ENCODE measurements around the gene PRR16.
"Not testable (repeated sequence)": the region's sequence is repeated elsewhere in the genome, so short reads cannot be mapped to it uniquely, and the experiment has no call there.

Gene PRR16

DNA sequence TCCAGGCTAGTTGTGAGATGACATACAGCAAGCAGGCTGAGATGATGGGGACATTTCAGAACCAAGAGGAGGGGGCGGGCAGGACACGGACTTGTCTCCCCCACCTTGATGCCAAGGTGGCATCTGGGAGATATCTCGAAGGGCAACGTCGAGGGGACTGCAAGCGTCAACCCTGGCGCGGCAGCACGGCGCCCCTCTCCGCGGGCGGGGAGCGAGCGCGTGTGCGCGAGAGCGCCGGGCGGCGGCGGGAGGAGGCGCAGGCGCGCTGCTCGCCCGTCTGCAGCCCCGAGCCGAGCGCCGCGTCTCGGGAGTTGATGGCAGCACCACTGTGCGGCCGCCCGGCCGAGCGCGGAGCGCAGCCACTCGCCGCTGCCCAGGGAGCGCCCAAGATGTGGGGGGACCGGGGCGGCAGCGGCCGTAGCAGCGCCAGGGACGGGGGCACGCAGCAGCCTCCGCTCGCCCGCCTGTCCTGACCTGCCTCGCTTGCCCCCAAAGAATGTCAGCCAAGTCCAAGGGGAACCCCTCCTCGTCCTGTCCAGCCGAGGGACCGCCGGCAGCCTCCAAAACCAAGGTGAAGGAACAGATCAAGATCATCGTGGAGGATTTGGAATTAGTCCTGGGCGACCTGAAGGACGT lies at the start of gene PRR16:
Gene PRR16 (plus strand): TSS at position 310 of the 636 bp plus-strand sequence.
- Mint-ChIP-seq H3K36me3 (ENCODE audit: low read depth) (no peaks in the 10 kb centered on the region), H3K9me3 (no peaks in the 10 kb centered on the region), H3K27me3 (peaks cover 35% of the 10 kb centered on the region), H3K4me3 (peak within 1 kb of the TSS; percentile 70), H3K4me1 (peaks cover 8% of the 10 kb centered on the region), H3K27ac (no peak within 1 kb of the TSS)
- DNase-seq (peak; percentile 23), ATAC-seq (peak; percentile 80)

DNA sequence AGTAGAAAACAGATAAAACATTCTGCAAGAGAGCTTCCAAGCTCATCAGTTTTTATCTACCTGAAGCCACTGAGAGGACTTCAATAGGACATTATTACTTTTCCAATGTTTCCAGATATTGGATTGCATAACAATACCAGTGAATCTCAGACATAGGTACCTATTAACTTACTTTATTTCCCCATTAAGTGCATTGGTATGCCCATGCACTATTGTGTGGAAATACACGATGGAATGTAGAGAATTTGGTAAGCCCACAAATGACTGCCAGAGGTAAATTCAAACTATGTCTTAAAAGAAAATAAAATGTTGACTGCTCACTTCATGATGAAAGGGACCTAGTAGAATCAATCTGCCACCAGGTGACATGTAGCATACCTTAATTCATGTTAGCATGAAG lies 48.1 kb upstream of the PRR16 start:
- Mint-ChIP-seq H3K36me3 (ENCODE audit: low read depth) (no peaks in the 10 kb centered on the region), H3K27me3 (no peaks in the 10 kb centered on the region)
- DNase-seq, result no peak

GRCh38 chr5:120419127-120419526 lies 45.0 kb upstream of the PRR16 start:
- no peak overlapping the region for H3K27ac Mint-ChIP-seq
- ATAC-seq (no peak), DNase-seq (no peak)
- no peaks in the 10 kb centered on the region for H3K27me3 Mint-ChIP-seq
- H3K9me3 Mint-ChIP-seq, result no peaks in the 10 kb centered on the region
- H3K4me3 Mint-ChIP-seq, result no peak overlapping the region
- H3K36me3 Mint-ChIP-seq (ENCODE audit: low read depth), result no peaks in the 10 kb centered on the region
- H3K4me1 Mint-ChIP-seq, result no peaks in the 10 kb centered on the region

More for the DNA sequence above, 48.1 kb upstream of the PRR16 start:
- Mint-ChIP-seq H3K4me3 (no peak overlapping the region), H3K9me3 (no peaks in the 10 kb centered on the region), H3K4me1 (no peaks in the 10 kb centered on the region), H3K27ac (no peak overlapping the region)
- no peak for ATAC-seq

DNA sequence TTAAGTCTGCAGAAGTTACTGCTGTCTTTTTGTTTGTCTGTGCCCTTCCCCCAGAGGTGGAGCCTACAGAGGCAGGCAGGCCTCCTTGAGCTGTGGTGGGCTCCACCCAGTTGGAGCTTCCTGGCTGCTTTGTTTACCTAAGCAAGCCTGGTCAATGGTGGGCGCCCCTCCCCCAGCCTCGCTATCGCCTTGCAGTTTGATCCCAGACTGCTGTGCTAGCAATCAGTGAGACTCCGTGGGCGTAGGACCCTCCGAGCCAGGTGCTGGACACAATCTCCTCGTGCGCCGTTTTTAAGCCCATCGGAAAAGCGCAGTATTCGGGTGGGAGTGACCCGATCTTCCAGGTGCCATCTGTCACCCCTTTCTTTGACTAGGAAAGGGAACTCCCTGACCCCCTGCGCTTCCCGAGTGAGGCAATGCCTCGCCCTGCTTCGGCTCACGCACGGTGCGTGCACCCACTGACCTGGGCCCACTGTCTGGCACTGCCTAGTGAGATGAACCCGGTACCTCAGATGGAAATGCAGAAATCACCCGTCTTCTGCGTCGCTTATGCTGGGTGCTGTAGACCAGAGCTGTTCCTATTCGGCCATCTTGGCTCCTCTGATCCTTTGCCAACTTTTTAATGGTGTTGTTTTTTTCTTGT lies 37.3 kb upstream of the PRR16 start:
- H3K27me3 Mint-ChIP-seq; ATAC-seq; H3K4me1 Mint-ChIP-seq; H3K4me3 Mint-ChIP-seq; H3K27ac Mint-ChIP-seq; H3K36me3 Mint-ChIP-seq (ENCODE audit: low read depth); DNase-seq: not testable (repeated sequence)
- H3K9me3 Mint-ChIP-seq, result peaks cover 22% of the 10 kb centered on the region

GRCh38 chr5:120430572-120430971 lies 33.5 kb upstream of the PRR16 start:
- no peak for ATAC-seq
- no peak for DNase-seq
- Mint-ChIP-seq H3K27me3 (no peaks in the 10 kb centered on the region), H3K4me3 (no peak overlapping the region), H3K27ac (no peak overlapping the region), H3K4me1 (no peaks in the 10 kb centered on the region), H3K9me3 (peaks cover 22% of the 10 kb centered on the region), H3K36me3 (ENCODE audit: low read depth) (no peaks in the 10 kb centered on the region)

GRCh38 chr5:120432861-120433260 lies 31.2 kb upstream of the PRR16 start:
- H3K4me1 Mint-ChIP-seq, result no peaks in the 10 kb centered on the region
- H3K36me3 Mint-ChIP-seq (ENCODE audit: low read depth), result no peaks in the 10 kb centered on the region
- ATAC-seq (no peak), DNase-seq (no peak)
- H3K4me3 Mint-ChIP-seq, result no peak overlapping the region
- H3K27me3 Mint-ChIP-seq, result no peaks in the 10 kb centered on the region
- no peak overlapping the region for H3K27ac Mint-ChIP-seq
- peaks cover 16% of the 10 kb centered on the region for H3K9me3 Mint-ChIP-seq

- ATAC-seq, result no peak
- Mint-ChIP-seq H3K4me1 (no peaks in the 10 kb centered on the region), H3K27me3 (no peaks in the 10 kb centered on the region), H3K9me3 (peaks cover 7% of the 10 kb centered on the region), H3K4me3 (no peak overlapping the region), H3K27ac (no peak overlapping the region), H3K36me3 (ENCODE audit: low read depth) (no peaks in the 10 kb centered on the region)
- DNase-seq, result no peak
Observed at GRCh38 chr5:120435129-120435528, 29.0 kb upstream of the PRR16 start.

GRCh38 chr5:120436996-120437395 lies 27.1 kb upstream of the PRR16 start:
- Mint-ChIP-seq H3K4me1 (no peaks in the 10 kb centered on the region), H3K36me3 (ENCODE audit: low read depth) (no peaks in the 10 kb centered on the region), H3K27ac (no peak overlapping the region), H3K27me3 (no peaks in the 10 kb centered on the region), H3K4me3 (no peak overlapping the region), H3K9me3 (no peaks in the 10 kb centered on the region)
- ATAC-seq, result no peak
- DNase-seq, result no peak

GRCh38 chr5:120442694-120443093 lies 21.4 kb upstream of the PRR16 start:
- no peak for DNase-seq
- Mint-ChIP-seq H3K4me3 (no peak overlapping the region), H3K36me3 (ENCODE audit: low read depth) (no peaks in the 10 kb centered on the region), H3K9me3 (no peaks in the 10 kb centered on the region), H3K27ac (no peak overlapping the region), H3K27me3 (no peaks in the 10 kb centered on the region), H3K4me1 (no peaks in the 10 kb centered on the region)
- no peak for ATAC-seq

GRCh38 chr5:120443607-120444006 lies 20.5 kb upstream of the PRR16 start:
- H3K4me3 Mint-ChIP-seq, result no peak overlapping the region
- no peaks in the 10 kb centered on the region for H3K9me3 Mint-ChIP-seq
- no peaks in the 10 kb centered on the region for H3K4me1 Mint-ChIP-seq
- DNase-seq, result no peak
- H3K27me3 Mint-ChIP-seq, result no peaks in the 10 kb centered on the region
- H3K27ac Mint-ChIP-seq, result no peak overlapping the region
- no peaks in the 10 kb centered on the region for H3K36me3 Mint-ChIP-seq (ENCODE audit: low read depth)
- no peak for ATAC-seq

DNA sequence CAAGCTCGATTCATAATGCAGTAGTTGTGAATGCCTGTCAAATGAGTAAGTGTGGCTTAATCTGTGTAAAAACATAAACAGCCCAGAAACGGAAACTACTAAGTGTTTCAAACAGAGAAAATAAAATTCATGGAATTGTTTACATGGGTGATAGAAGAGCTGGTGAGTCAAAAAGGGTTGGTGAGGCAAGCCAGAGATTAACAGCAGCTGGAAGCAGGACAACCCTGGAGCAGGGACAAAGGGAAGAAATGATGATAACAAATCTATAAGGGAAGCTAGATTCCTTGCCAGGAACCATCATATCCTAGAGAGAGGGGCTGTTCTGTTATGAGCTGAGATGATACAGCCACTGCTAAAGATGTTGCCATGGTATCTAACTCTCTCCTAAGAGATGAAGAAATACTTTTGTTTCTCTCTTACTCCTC lies 18.0 kb upstream of the PRR16 start:
- Mint-ChIP-seq H3K36me3 (ENCODE audit: low read depth) (no peaks in the 10 kb centered on the region), H3K9me3 (no peaks in the 10 kb centered on the region), H3K4me1 (no peaks in the 10 kb centered on the region), H3K27ac (no peak overlapping the region), H3K4me3 (no peak overlapping the region), H3K27me3 (peaks cover 2% of the 10 kb centered on the region)
- no peak for ATAC-seq
- no peak for DNase-seq

- Mint-ChIP-seq H3K4me3 (no peak overlapping the region), H3K27ac (no peak overlapping the region), H3K36me3 (ENCODE audit: low read depth) (no peaks in the 10 kb centered on the region), H3K27me3 (peaks cover 2% of the 10 kb centered on the region), H3K9me3 (no peaks in the 10 kb centered on the region), H3K4me1 (no peaks in the 10 kb centered on the region)
- ATAC-seq (no peak), DNase-seq (no peak)
Observed at GRCh38 chr5:120446901-120447300, 17.2 kb upstream of the PRR16 start.

- H3K36me3 Mint-ChIP-seq (ENCODE audit: low read depth), result no peaks in the 10 kb centered on the region
- H3K4me3 Mint-ChIP-seq, result no peak overlapping the region
- no peak for ATAC-seq
- H3K9me3 Mint-ChIP-seq, result no peaks in the 10 kb centered on the region
- no peak overlapping the region for H3K27ac Mint-ChIP-seq
- peaks cover 2% of the 10 kb centered on the region for H3K27me3 Mint-ChIP-seq
- H3K4me1 Mint-ChIP-seq, result no peaks in the 10 kb centered on the region
- no peak for DNase-seq
Observed at GRCh38 chr5:120447706-120448239, 16.3 kb upstream of the PRR16 start.

GRCh38 chr5:120449501-120449900 lies 14.6 kb upstream of the PRR16 start:
- DNase-seq, result no peak
- H3K36me3 Mint-ChIP-seq (ENCODE audit: low read depth), result no peaks in the 10 kb centered on the region
- no peaks in the 10 kb centered on the region for H3K9me3 Mint-ChIP-seq

GRCh38 chr5:120450910-120451309 lies 13.2 kb upstream of the PRR16 start:
- no peaks in the 10 kb centered on the region for H3K4me1 Mint-ChIP-seq

More at GRCh38 chr5:120449501-120449900, 14.6 kb upstream of the PRR16 start:
- no peak overlapping the region for H3K4me3 Mint-ChIP-seq
- H3K4me1 Mint-ChIP-seq, result no peaks in the 10 kb centered on the region
- H3K27me3 Mint-ChIP-seq, result peaks cover 2% of the 10 kb centered on the region
- no peak for ATAC-seq
- H3K27ac Mint-ChIP-seq, result no peak overlapping the region

More at GRCh38 chr5:120450910-120451309, 13.2 kb upstream of the PRR16 start:
- Mint-ChIP-seq H3K27me3 (peaks cover 2% of the 10 kb centered on the region), H3K36me3 (ENCODE audit: low read depth) (no peaks in the 10 kb centered on the region), H3K9me3 (no peaks in the 10 kb centered on the region), H3K4me3 (no peak overlapping the region), H3K27ac (no peak overlapping the region)
- DNase-seq (no peak), ATAC-seq (no peak)
